ENCODE results near the gene ALKAL2. TPM values are rescaled to one million over a fixed set of nuclear protein-coding genes. Genes with fewer than 3 reads are reported as not detected.
"Not testable (repeated sequence)": the region's sequence is repeated elsewhere in the genome, so short reads cannot be mapped to it uniquely, and the experiment has no call there.

Gene ALKAL2
- polyA plus RNA-seq (2012; rRNA removed) = not detected in 2 replicates
- polyA plus RNA-seq (2012; cell fraction: cytosol; rRNA removed) = 0.03 and 0.18 TPM in 2 replicates
- not detected in 2 replicates for polyA plus RNA-seq (2012; cell fraction: nucleus; rRNA removed)

GRCh38 chr2:287911-288757 lies at the start of gene ALKAL2:
Gene ALKAL2 (minus strand): TSS chr2:288091. CDS start chr2:287835, 256 bp downstream.
- H3K9ac ChIP-seq = no peak within 1 kb of the TSS
- H3K27me3 ChIP-seq (ENCODE audit: insufficient read depth) = peaks cover 26% of the 10 kb centered on the region
- peaks cover 0 to 12% of the 10 kb centered on the region in 2 experiments; a peak in 1 of 4 replicates for H3K4me1 ChIP-seq (ENCODE audit: control insufficient read depth in 1 of 2, insufficient read depth in 2 of 2, low read depth in 1 of 2, low read length in 1 of 2)
- 3% methylated on average over 24 of the region's 128 CpGs for WGBS (ENCODE audit: low lambda C conversion rate)
- no peak within 1 kb of the TSS for H2AFZ ChIP-seq (ENCODE audit: low read depth)
- TF ChIP-seq, protein P1, sequence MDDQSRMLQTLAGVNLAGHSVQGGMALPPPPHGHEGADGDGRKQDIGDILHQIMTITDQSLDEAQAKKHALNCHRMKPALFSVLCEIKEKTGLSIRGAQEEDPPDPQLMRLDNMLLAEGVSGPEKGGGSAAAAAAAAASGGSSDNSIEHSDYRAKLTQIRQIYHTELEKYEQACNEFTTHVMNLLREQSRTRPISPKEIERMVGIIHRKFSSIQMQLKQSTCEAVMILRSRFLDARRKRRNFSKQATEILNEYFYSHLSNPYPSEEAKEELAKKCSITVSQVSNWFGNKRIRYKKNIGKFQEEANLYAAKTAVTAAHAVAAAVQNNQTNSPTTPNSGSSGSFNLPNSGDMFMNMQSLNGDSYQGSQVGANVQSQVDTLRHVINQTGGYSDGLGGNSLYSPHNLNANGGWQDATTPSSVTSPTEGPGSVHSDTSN (IDR thresholded peaks at IDR 0.05) = no peak
- TF ChIP-seq RAD21 (IDR thresholded peaks at IDR 0.05; ENCODE audit: low read length) (no peak), FOSL2 (IDR thresholded peaks at IDR 0.05; ENCODE audit: borderline replicate concordance, low read depth) (no peak), SMC3 (IDR thresholded peaks at IDR 0.05; ENCODE audit: low read depth, low read length) (no peak), SIN3A (IDR thresholded peaks at IDR 0.05; ENCODE audit: borderline replicate concordance, low read depth, low read length) (no peak), TAF1 (IDR thresholded peaks at IDR 0.05; ENCODE audit: borderline replicate concordance, low read depth, low read length) (no peak), EP300 (IDR thresholded peaks at IDR 0.05; ENCODE audit: borderline replicate concordance in 1 of 2, low read depth in 1 of 2, low read length in 1 of 2) (no peak), RXRA (IDR thresholded peaks at IDR 0.05; ENCODE audit: borderline replicate concordance, low read depth) (no peak), MEF2A (IDR thresholded peaks at IDR 0.05; ENCODE audit: borderline replicate concordance, low read depth) (no peak)
- H3K36me3 ChIP-seq (replicated peaks in 1 of 2; ENCODE audit: control insufficient read depth in 1 of 2, insufficient read depth in 2 of 2, low read length in 1 of 2) = peaks cover 0 to 4% of the 10 kb centered on the region in 2 experiments
- peak within 1 kb of the TSS; percentile 31 to 32; a peak in 2 of 4 replicates for H3K4me3 ChIP-seq (ENCODE audit: low read depth in 2 of 2, low read length in 1 of 2)
- H4K20me1 ChIP-seq (ENCODE audit: insufficient read depth) = no peaks in the 10 kb centered on the region
- H3F3A ChIP-seq (replicated peaks; ENCODE audit: insufficient read depth) = peaks cover 6% of the 10 kb centered on the region
- H3K4me2 ChIP-seq = peak within 1 kb of the TSS; percentile 47; the same call in 1 of the 2 replicates
- H3K9me3 ChIP-seq = no peaks in the 10 kb centered on the region
- H3K9me2 ChIP-seq = no peaks in the 10 kb centered on the region
- ChIA-PET CTCF (interaction anchor here (0.6 to 6.3 kb wide), 10 partner anchors 9 to 349 kb away, joined by 3 to 24 read pairs (median 4); no protein-coding TSS in a partner anchor), POLR2A (no interaction called here)
- no peaks in the 10 kb centered on the region for H3K79me2 ChIP-seq (ENCODE audit: insufficient read depth)
- no peak within 1 kb of the TSS for H3K27ac ChIP-seq (ENCODE audit: low read depth in 2 of 2, low read length in 1 of 2)
- DNase-seq = peak; percentile 71

DNA sequence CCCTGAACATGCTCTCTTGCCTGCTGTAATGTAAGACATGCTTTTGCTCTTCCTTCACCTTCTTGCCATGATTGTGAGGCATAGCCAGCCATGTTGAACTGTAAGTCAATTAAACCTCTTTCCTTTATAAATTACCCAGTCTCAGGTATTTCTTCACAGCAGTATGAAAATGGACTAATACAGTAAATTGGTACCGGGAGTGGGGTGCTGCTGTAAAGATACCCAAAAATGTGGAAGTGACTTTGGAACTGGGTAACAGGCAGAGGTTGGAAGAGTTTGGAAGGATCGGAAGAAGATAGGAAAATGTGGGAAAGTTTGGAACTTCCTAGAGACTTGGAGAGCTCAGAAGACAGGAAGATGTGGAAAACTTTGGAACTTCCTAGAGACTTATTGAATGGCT lies 49.1 kb upstream of the ALKAL2 start:
- H3F3A ChIP-seq (replicated peaks; ENCODE audit: insufficient read depth); H3K79me2 ChIP-seq (ENCODE audit: insufficient read depth); H2AFZ ChIP-seq (ENCODE audit: low read depth); H3K27ac ChIP-seq (ENCODE audit: low read depth in 2 of 2, low read length in 1 of 2); H3K9me2 ChIP-seq; H4K20me1 ChIP-seq (ENCODE audit: insufficient read depth); DNase-seq; H3K9ac ChIP-seq; CTCF ChIA-PET; H3K27me3 ChIP-seq (ENCODE audit: insufficient read depth); H3K4me2 ChIP-seq; H3K9me3 ChIP-seq; H3K36me3 ChIP-seq (replicated peaks in 1 of 2; ENCODE audit: control insufficient read depth in 1 of 2, insufficient read depth in 2 of 2, low read length in 1 of 2); POLR2A ChIA-PET; H3K4me3 ChIP-seq (ENCODE audit: low read depth in 2 of 2, low read length in 1 of 2): not testable (repeated sequence)
- peaks cover 0 to 10% of the 10 kb centered on the region in 2 experiments; a peak in 1 of 4 replicates for H3K4me1 ChIP-seq (ENCODE audit: control insufficient read depth in 1 of 2, insufficient read depth in 2 of 2, low read depth in 1 of 2, low read length in 1 of 2)
- WGBS (ENCODE audit: low lambda C conversion rate) = 13% methylated on average over 2 of the region's 2 CpGs

Measured in SK-N-SH (cell line).